Breast epithelium (tissue), 4 donors: ENCODE results near the gene GALNT2. TPM values are rescaled to one million over a fixed set of nuclear protein-coding genes. Genes with fewer than 3 reads are reported as not detected.

Experiments used
- DNase-seq, 2 donors: peaks; one replicate each; pipeline ENCODE4 v3.0.0-alpha.2; 2019; ENCODE audit warnings: low spot score in 2 of 2
- H3K27ac ChIP-seq, 2 donors: fragments of 200-600 bp; sonication (generic) in 1 of 2; one replicate each; pipeline ENCODE4 v1.5.1; 2016 to 2019; ENCODE audit warnings: mild to moderate bottlenecking in 1 of 2
- H3K27me3 ChIP-seq, 2 donors: fragments of 200-600 bp; sonication (generic) in 1 of 2; one replicate each; pipeline versions ENCODE4 v1.5.1 to v1.6.0; 2017 to 2019; ENCODE audit warnings: control low read depth in 1 of 2, mild to moderate bottlenecking in 1 of 2
- H3K36me3 ChIP-seq: fragments of 200-600 bp; one replicate; pipeline ENCODE4 v1.5.1; 2019
- H3K4me1 ChIP-seq, 2 donors: fragments of 200-600 bp; sonication (generic); one replicate each; pipeline ENCODE4 v1.5.1; 2016 to 2019; ENCODE audit warnings: control low read depth in 1 of 2
- H3K4me3 ChIP-seq, 3 donors: fragments of 200-600 bp; sonication (generic); 1 replicate in 2 of 3; 2 replicates in 1 of 3; pipeline ENCODE4 v1.5.1; 2016 to 2019; ENCODE audit warnings: mild to moderate bottlenecking in 3 of 3, moderate library complexity in 2 of 3
- H3K9me3 ChIP-seq, 2 donors: fragments of 200-600 bp; sonication (generic) in 1 of 2; one replicate each; pipeline ENCODE4 v1.5.1; 2016 to 2019; ENCODE audit warnings: control low read depth in 1 of 2
- POLR2A ChIP-seq: fragments of 450-650 bp; IDR thresholded peaks from one replicate; pipeline ENCODE4 v1.6.1; 2016; ENCODE audit warnings: antibody characterized with exemption, mild to moderate bottlenecking, moderate library complexity
- POLR2AphosphoS5 ChIP-seq, 3 donors: sonication (generic); formaldehyde crosslinking; IDR thresholded peaks; one replicate each; pipeline ENCODE4 v1.6.1; 2017; ENCODE audit warnings: antibody characterized with exemption in 3 of 3
- intact Hi-C: fragments of 100-400 bp; cut with DNase I; formaldehyde crosslinking; loops from one replicate; pipeline ENCODE4 v1.15.1; 2023; ENCODE audit warnings: low total_unique reads
- total RNA-seq, 3 donors: library from RNA; depleted of rRNA; stranded (reverse); fragments of >200 nt; gene quantifications; one replicate each; pipeline ENCODE4 v1.1.0, GENCODE V29; 2016
- TF ChIP-seq, protein P1 (sequence below), 3 donors: fragments of 450-650 bp; IDR thresholded peaks; one replicate each; pipeline ENCODE4 v1.5.1; 2016 to 2017; ENCODE audit warnings: antibody characterized with exemption in 3 of 3, mild to moderate bottlenecking in 3 of 3, moderate library complexity in 3 of 3

GALNT2 gene
- total RNA-seq, 3 donors from 2014 or later, result 27.4 to 53.0 (median 42.6) TPM

GRCh38 chr1:230105245-230105753 is 38.3 kb downstream of the GALNT2 start:
- intact Hi-C loops, result no loop called here
- H3K4me1 ChIP-seq, result peaks cover 3 to 9% of the 10 kb centered on the region in 2 donors
- no peaks in the 10 kb centered on the region for H3K36me3 ChIP-seq
- DNase-seq, result no peak
- TF ChIP-seq, protein P1, sequence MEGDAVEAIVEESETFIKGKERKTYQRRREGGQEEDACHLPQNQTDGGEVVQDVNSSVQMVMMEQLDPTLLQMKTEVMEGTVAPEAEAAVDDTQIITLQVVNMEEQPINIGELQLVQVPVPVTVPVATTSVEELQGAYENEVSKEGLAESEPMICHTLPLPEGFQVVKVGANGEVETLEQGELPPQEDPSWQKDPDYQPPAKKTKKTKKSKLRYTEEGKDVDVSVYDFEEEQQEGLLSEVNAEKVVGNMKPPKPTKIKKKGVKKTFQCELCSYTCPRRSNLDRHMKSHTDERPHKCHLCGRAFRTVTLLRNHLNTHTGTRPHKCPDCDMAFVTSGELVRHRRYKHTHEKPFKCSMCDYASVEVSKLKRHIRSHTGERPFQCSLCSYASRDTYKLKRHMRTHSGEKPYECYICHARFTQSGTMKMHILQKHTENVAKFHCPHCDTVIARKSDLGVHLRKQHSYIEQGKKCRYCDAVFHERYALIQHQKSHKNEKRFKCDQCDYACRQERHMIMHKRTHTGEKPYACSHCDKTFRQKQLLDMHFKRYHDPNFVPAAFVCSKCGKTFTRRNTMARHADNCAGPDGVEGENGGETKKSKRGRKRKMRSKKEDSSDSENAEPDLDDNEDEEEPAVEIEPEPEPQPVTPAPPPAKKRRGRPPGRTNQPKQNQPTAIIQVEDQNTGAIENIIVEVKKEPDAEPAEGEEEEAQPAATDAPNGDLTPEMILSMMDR (IDR thresholded peaks at IDR 0.05), result no peak
- TF ChIP-seq POLR2A (no peak), POLR2AphosphoS5 (IDR thresholded peaks at IDR 0.05) (no peak)
- no peaks in the 10 kb centered on the region for H3K9me3 ChIP-seq
- H3K27ac ChIP-seq, result peak overlapping the region; percentile 77 to 81
- H3K4me3 ChIP-seq, result peak overlapping the region in 2 of 3 donors; percentile 21 to 26
- H3K27me3 ChIP-seq, result no peaks in the 10 kb centered on the region

DNA sequence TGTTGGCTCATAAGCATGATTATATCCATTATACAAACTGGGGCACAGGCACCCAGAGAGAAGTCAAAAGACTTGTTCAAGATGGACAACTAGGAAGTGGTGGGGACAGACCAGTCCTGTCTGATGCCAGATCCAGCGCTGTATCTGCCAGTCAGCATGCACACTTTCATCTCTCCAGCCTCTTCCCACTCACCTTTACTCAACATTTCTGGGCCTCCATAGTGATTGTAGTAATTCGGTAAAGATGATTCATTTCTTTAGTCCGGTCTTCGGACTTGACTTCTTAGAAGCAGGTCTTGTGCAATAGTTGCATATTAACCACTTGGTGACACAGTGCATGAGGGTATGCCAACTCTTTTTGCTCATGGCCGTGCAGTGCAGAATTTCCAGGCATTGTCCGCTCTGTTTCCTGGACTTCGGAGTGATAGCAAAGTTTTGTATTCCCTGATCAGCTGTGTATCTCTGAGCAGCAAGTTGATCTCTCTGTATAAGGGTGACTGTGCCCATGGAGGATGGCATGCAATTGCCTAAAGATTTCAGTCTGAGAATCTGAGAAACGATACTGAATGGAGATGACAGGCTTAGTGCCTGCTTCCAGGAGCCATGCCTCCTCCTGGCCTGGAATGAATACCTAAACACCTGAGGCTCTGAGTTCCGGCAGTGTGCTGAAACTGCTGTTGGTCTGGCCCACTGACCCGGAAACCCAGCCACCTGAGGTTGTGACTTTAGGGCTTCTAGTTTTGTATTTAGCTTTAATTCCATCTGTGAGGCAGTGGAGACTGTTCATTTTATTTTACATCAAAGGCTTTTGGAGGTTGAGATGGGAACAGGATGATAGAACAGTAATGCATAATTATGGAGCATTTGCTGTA is 39.0 kb downstream of the GALNT2 start:
- Histone ChIP-seq H3K27ac (peak overlapping the region; percentile 77 to 81), H3K27me3 (no peaks in the 10 kb centered on the region), H3K36me3 (no peaks in the 10 kb centered on the region), H3K9me3 (no peaks in the 10 kb centered on the region), H3K4me1 (peaks cover 3 to 9% of the 10 kb centered on the region in 2 donors), H3K4me3 (no peak overlapping the region)
- intact Hi-C loops, result no loop called here
- DNase-seq, result no peak
- TF ChIP-seq POLR2AphosphoS5 (IDR thresholded peaks at IDR 0.05) (peak in 1 of 3 donors; percentile 76), POLR2A (no peak)
- TF ChIP-seq, protein P1 (IDR thresholded peaks at IDR 0.05), result no peak

DNA sequence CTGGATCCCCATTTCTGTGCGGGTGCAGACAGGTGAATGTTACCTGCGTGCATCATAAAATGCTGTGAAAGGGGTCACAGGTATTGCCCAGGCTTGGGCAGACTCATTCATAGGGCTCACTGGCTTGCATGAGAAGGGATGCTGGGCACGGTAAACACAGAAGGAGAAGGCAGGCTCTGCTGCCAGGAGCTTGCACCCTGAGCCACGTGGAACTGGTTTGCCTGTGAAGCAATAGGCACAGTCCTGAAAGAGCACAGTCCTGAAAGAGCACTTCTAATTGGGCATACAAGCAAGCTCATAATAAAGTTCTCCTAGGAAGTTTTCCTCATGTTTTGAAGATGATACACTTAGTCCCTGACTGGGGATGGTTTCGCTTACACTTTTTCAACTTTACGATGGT is 40.9 kb downstream of the GALNT2 start:
- intact Hi-C loops, result no loop called here
- no peak overlapping the region for H3K27ac ChIP-seq
- no peak overlapping the region for H3K4me3 ChIP-seq
- no peak for DNase-seq
- H3K36me3 ChIP-seq, result no peaks in the 10 kb centered on the region
- peaks cover 3 to 9% of the 10 kb centered on the region in 2 donors for H3K4me1 ChIP-seq
- no peaks in the 10 kb centered on the region for H3K27me3 ChIP-seq
- TF ChIP-seq, protein P1 (IDR thresholded peaks at IDR 0.05), result no peak
- TF ChIP-seq POLR2AphosphoS5 (IDR thresholded peaks at IDR 0.05), result no peak
- TF ChIP-seq POLR2A, result no peak
- no peaks in the 10 kb centered on the region for H3K9me3 ChIP-seq

DNA sequence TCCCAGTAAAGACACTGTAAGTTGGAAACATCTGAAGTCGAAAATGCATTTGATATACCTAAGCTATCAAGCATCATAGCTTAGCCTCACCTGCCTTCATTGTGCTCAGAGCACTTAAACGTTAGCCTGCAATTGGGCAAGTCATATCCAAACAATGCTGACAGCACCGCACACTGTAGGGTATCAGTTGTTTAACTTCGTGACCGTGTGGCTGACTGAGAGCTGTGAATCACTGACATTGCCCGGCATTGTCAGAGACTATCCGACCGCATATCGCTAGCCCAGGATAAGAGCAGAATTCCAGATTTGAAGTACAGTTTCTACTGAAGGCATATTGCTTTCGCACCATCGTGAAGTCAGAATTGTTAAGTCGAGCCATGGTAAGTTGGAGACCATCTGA is 41.5 kb downstream of the GALNT2 start:
- H3K4me3 ChIP-seq, result no peak overlapping the region
- no peak overlapping the region for H3K27ac ChIP-seq
- H3K36me3 ChIP-seq, result no peaks in the 10 kb centered on the region
- H3K9me3 ChIP-seq, result no peaks in the 10 kb centered on the region
- intact Hi-C loops, result no loop called here
- H3K4me1 ChIP-seq, result peaks cover 3 to 9% of the 10 kb centered on the region in 2 donors
- DNase-seq, result no peak
- no peaks in the 10 kb centered on the region for H3K27me3 ChIP-seq
- no peak for TF ChIP-seq POLR2A

GRCh38 chr1:230109066-230109465 is 42.0 kb downstream of the GALNT2 start:
- Histone ChIP-seq H3K4me3 (no peak overlapping the region), H3K36me3 (no peaks in the 10 kb centered on the region), H3K27ac (no peak overlapping the region), H3K27me3 (no peaks in the 10 kb centered on the region), H3K9me3 (no peaks in the 10 kb centered on the region), H3K4me1 (peaks cover 3 to 5% of the 10 kb centered on the region in 2 donors)
- no peak for DNase-seq
- intact Hi-C loops, result no loop called here
- TF ChIP-seq, protein P1 (IDR thresholded peaks at IDR 0.05), result no peak
- TF ChIP-seq POLR2A (no peak), POLR2AphosphoS5 (IDR thresholded peaks at IDR 0.05) (no peak)
